Neural cell (in vitro differentiated cells): ENCODE measurements around the gene ASB8. TPM values are rescaled to one million over a fixed set of nuclear protein-coding genes. Genes with fewer than 3 reads are reported as not detected.

Source experiments
- H2AFZ ChIP-seq: fragments of 200-600, 300-800 bp; sonication (generic), shearing (Covaris generic); 2 replicates; pipeline ENCODE4 v1.6.0; 2014; ENCODE audit warnings: low read depth, mild to moderate bottlenecking, antibody characterized with exemption, low read length, moderate library complexity
- H3F3A ChIP-seq: fragments of 200-600 bp; shearing (Covaris generic); 2 replicates; pipeline ENCODE4 v1.6.1; 2016; ENCODE audit warnings: mild to moderate bottlenecking, moderate library complexity, mixed read lengths, antibody characterized with exemption, low read length; ENCODE audit not compliant: insufficient read depth, poor library complexity, severe bottlenecking
- H3K27ac ChIP-seq: fragments of 200-600, 300-800 bp; sonication (generic), shearing (Covaris generic); 2 replicates; pipeline ENCODE4 v1.5.1; 2014; ENCODE audit warnings: mild to moderate bottlenecking, low read length, moderate library complexity
- H3K27me3 ChIP-seq: fragments of 300-800, 200-600 bp; sonication (generic), shearing (Covaris generic); 2 replicates; pipeline ENCODE4 v1.6.0; 2014; ENCODE audit warnings: mild to moderate bottlenecking, low read depth, low read length, moderate library complexity; ENCODE audit not compliant: insufficient read depth
- H3K36me3 ChIP-seq: fragments of 300-800, 200-600 bp; sonication (generic), shearing (Covaris generic); 2 replicates; pipeline ENCODE4 v1.5.1; 2014; ENCODE audit warnings: mild to moderate bottlenecking, antibody characterized with exemption, low read length, moderate library complexity; ENCODE audit not compliant: insufficient read depth
- H3K4me2 ChIP-seq: fragments of 300-800, 200-600 bp; sonication (generic), shearing (Covaris generic); 2 replicates; pipeline ENCODE4 v1.6.0; 2014; ENCODE audit warnings: mild to moderate bottlenecking, low read length
- H3K4me3 ChIP-seq: fragments of 300-800, 200-600 bp; sonication (generic), shearing (Covaris generic); 2 replicates; pipeline ENCODE4 v1.5.1; 2014; ENCODE audit warnings: mild to moderate bottlenecking, low read length, moderate library complexity
- H3K79me2 ChIP-seq: fragments of 200-600 bp; shearing (Covaris generic); replicated peaks from 2 replicates; pipeline ENCODE4 v1.6.0; 2014; ENCODE audit warnings: mild to moderate bottlenecking, low read length, moderate library complexity; ENCODE audit not compliant: insufficient read depth
- H3K9ac ChIP-seq: fragments of 300-800, 200-600 bp; sonication (generic), shearing (Covaris generic); 2 replicates; pipeline ENCODE4 v1.6.1; 2016; ENCODE audit warnings: mild to moderate bottlenecking, low read length, mixed read lengths
- H3K9me2 ChIP-seq: fragments of 200-600 bp; shearing (Covaris generic); 2 replicates; pipeline ENCODE4 v1.6.1; 2016; ENCODE audit warnings: mild to moderate bottlenecking, low read length, mixed read lengths; ENCODE audit not compliant: insufficient read depth
- H3K9me3 ChIP-seq: fragments of 200-600, 300-800 bp; sonication (generic), shearing (Covaris generic); 2 replicates; pipeline ENCODE4 v1.6.1; 2016; ENCODE audit warnings: mild to moderate bottlenecking, mixed run types, low read length, moderate library complexity, mixed read lengths
- H4K20me1 ChIP-seq: fragments of 200-600 bp; shearing (Covaris generic); 2 replicates; pipeline ENCODE4 v1.6.1; 2016; ENCODE audit warnings: mild to moderate bottlenecking, mixed run types; ENCODE audit not compliant: insufficient read depth
- CTCF ChIP-seq: fragments of 450-650 bp; IDR thresholded peaks from 2 replicates; pipeline ENCODE4 v1.5.1; 2014; ENCODE audit warnings: antibody characterized with exemption, mild to moderate bottlenecking, moderate library complexity; ENCODE audit not compliant: poor library complexity, severe bottlenecking
- EP300 ChIP-seq: fragments of 450-650 bp; conservative IDR thresholded peaks from 2 replicates; pipeline ENCODE4 v1.6.1; 2014; ENCODE audit warnings: antibody characterized with exemption, mild to moderate bottlenecking, moderate library complexity; ENCODE audit not compliant: poor library complexity, severe bottlenecking
- EZH2 ChIP-seq: fragments of 200-600, 300-800 bp; shearing (Covaris generic), sonication (generic); IDR thresholded peaks from 2 replicates; pipeline ENCODE4 v1.6.1; 2014; ENCODE audit warnings: antibody characterized with exemption, low read length, borderline replicate concordance, mild to moderate bottlenecking; ENCODE audit not compliant: insufficient read depth, poor library complexity, severe bottlenecking
- MXI1 ChIP-seq: fragments of 450-650 bp; conservative IDR thresholded peaks from 2 replicates; pipeline ENCODE4 v1.6.1; 2014; ENCODE audit warnings: antibody characterized with exemption, mild to moderate bottlenecking; ENCODE audit not compliant: poor library complexity, severe bottlenecking
- POLR2AphosphoS5 ChIP-seq: IDR thresholded peaks from 2 replicates; pipeline ENCODE4 v1.6.1; 2012
- RAD21 ChIP-seq: fragments of 450-650 bp; conservative IDR thresholded peaks from 2 replicates; pipeline ENCODE4 v1.6.1; 2014; ENCODE audit warnings: antibody characterized with exemption, mild to moderate bottlenecking, moderate library complexity
- REST ChIP-seq: IDR thresholded peaks from 2 replicates; pipeline ENCODE4 v1.6.1; 2012; ENCODE audit warnings: borderline replicate concordance
- SMC3 ChIP-seq: fragments of 450-650 bp; conservative IDR thresholded peaks from 2 replicates; pipeline ENCODE4 v1.6.1; 2014; ENCODE audit warnings: antibody characterized with exemption, mild to moderate bottlenecking, moderate library complexity; ENCODE audit not compliant: poor library complexity
- TAF1 ChIP-seq: IDR thresholded peaks from 2 replicates; pipeline ENCODE4 v1.6.1; 2012; ENCODE audit warnings: low read depth
- polyA plus RNA-seq: library from polyadenylated mRNA; depleted of rRNA; stranded (reverse); fragments of >200 nt; gene quantifications from 2 replicates; pipeline ENCODE4 v1.2.3, GENCODE V29; 2014

ASB8 gene
- polyA plus RNA-seq, 1 donor from 2014 or later = 41.7 TPM

GRCh38 chr12:48135027-48135426, 22.3 kb downstream of the ASB8 start:
- Histone ChIP-seq H3K4me3 (no peak overlapping the region), H3K27me3 (no peaks in the 10 kb centered on the region), H3K4me2 (no peak overlapping the region), H3K36me3 (no peaks in the 10 kb centered on the region), H2AFZ (no peak overlapping the region), H3K9me2 (no peaks in the 10 kb centered on the region), H3K9me3 (no peaks in the 10 kb centered on the region), H3K27ac (no peak overlapping the region), H3K79me2 (no peaks in the 10 kb centered on the region), H3F3A (no peaks in the 10 kb centered on the region), H3K9ac (no peak overlapping the region), H4K20me1 (no peaks in the 10 kb centered on the region)
- TF ChIP-seq MXI1 (no peak), SMC3 (no peak), EZH2 (no peak), POLR2AphosphoS5 (no peak), CTCF (no peak), RAD21 (no peak), EP300 (no peak), TAF1 (no peak), REST (no peak)

GRCh38 chr12:48132826-48133225, 24.5 kb downstream of the ASB8 start:
- Histone ChIP-seq H2AFZ (no peak overlapping the region), H3K79me2 (peaks cover 4% of the 10 kb centered on the region), H3K27ac (no peak overlapping the region), H3K4me2 (no peak overlapping the region), H3K9me2 (no peaks in the 10 kb centered on the region), H3K27me3 (no peaks in the 10 kb centered on the region), H3K9me3 (no peaks in the 10 kb centered on the region), H3F3A (no peaks in the 10 kb centered on the region), H4K20me1 (no peaks in the 10 kb centered on the region), H3K9ac (no peak overlapping the region), H3K36me3 (no peaks in the 10 kb centered on the region), H3K4me3 (no peak overlapping the region)
- no peak for TF ChIP-seq REST
